GM12891 (cell line): ENCODE data around the gene STX7.

Experiments
- POLR2A ChIP-seq: IDR thresholded peaks from 2 replicates; pipeline ENCODE4 v1.6.1; 2011; ENCODE audit warnings: low read depth, low read length, control low read depth
- TAF1 ChIP-seq: IDR thresholded peaks from 2 replicates; pipeline ENCODE4 v1.6.1; 2011; ENCODE audit warnings: low read depth, low read length, control low read depth

DNA sequence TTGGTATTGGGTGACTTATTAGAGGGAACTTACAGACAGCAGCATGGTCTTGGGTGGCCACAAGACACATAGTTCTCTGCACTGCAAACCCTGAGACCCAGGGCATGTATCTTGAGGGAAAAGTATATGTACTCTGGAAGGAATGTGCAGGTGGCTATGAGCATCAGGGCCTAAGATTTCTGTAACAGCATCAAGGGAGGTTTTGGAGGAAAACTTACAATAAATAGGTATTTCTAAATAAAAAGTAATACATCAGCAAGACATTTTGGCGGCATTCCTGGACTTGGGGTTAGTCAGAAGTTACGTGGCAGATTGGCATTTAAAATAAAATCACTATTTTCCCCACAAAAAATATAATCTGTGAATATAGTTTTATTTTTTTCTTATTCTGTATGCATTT, 8.0 kb upstream of the STX7 start:
- TF ChIP-seq TAF1 = no peak
- TF ChIP-seq POLR2A = no peak
